Measurements from ENCODE around the gene DELE1.
"Not testable (repeated sequence)": the region's sequence is repeated elsewhere in the genome, so short reads cannot be mapped to it uniquely, and the experiment has no call there.

DELE1 gene

DNA sequence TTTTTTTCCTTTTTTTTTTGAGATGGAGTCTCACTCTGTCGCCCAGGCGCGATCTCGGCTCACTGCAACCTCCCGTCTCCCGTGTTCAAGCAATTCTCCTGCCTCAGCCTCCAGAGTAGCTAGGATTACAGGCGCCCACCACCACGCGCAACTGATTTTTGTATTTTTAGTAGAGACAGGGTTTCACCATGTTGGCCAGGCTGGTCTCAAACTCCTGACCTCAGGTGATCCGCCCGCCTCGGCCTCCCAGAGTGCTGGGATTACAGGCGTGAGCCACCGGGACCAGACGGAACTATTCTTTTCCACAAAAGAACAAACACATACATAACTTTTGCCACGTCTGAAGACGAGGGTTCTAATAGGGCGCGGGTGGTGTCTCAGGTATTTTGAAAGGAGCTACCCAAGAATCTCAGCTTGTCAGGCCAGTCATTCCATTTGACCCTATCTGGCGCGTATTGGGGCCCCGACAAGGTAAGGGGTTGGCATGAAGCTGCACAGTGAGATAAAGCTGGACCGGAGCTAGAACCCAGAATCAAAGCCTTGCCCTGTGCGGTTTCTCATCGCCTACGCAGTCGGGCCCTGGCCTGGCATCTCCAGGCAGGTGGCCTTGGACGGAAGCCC lies 734 bp upstream of the DELE1 start:
- not testable (repeated sequence) for DNase-seq (ENCODE audit: low read depth)

DNA sequence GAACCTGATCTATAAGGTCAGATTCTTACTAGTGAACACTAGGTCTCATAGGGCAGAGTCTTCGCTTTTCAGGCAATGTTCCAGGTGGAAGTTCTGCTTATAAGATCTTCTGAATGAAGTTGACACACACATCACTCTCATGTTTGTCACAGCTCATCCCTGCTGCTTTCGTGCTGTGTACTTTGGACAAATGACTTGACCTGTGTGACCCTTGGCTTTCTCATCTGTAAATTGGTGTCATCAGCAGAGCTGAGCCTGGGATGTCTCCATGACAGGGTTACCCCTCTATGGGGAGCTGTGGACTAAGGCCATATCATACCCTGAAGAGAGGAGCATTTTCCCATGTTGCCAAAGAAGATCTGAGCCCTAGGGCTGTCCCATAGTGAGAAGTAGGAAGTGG lies 2.8 kb downstream of the DELE1 start:
- no peak for DNase-seq (ENCODE audit: low read depth)

DNA sequence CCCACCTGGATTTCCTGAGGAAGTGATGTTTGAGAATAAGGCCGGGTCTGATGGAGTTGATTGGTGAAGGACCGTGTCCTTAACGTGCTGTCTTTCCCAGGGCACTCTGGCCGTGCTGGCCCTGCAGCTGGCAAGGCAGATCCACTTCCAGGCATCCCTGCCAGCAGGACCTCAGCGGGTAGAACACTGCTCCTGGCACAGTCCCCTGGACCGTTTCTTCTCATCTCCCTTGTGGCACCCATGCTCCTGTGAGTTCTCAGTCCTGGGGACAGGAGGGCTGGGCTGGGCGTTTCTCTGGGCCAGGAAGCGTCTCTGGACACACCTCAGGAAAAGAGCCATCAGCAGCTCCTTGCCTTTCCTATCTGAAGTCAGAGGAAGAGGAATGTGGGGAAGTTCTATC lies 4.4 kb downstream of the DELE1 start:
- DNase-seq (ENCODE audit: low read depth), result no peak

DNA sequence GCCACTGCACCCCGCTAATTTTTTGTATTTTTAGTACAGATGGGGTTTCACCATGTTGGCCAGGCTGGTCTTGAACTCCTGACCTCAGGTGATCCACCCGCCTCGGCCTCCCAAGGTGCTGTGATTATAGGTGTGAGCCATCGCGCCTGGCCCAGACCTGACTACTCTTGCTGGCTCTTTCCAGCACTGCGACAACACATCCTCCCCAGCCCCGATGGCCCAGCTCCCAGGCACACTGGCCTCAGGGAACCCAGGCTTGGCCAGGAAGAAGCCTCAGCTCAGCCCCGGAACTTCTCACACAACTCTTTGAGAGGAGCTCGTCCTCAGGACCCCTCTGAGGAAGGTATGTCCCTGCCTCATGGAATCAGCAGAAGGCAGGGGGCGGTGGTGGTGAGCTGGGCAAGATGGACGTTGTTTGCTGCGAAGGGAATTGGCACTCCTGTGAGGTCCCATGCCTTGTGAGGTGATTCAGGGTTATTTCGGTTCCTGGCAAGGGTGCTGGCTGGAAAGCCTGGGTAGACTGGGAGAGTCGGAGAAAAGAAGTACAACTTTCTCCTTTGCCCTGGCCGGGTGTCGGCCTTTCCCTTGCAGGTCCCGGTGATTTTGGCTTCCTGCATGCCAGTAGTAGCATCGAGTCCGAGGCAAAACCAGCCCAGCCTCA lies 5.9 kb downstream of the DELE1 start:
- DNase-seq (ENCODE audit: low read depth), result no peak

DNA sequence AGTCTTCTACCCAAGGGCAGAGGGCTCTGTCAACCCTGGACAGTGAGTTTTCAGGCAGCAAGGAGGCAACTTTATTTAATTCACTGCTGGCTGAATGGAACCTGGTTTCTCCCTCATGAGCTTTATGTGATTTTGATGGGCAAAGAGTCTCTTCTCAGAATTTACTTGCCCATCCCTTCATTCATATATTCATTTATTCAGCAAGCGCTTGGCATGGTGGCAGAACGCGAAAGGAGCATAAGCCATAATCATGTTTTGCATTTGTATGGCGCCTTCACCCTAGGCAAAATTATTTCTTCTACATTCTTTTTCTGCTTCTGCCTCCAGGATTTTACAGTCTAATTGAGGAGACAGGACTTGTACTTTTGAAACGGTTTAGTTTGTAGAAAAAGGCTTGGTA lies 8.0 kb downstream of the DELE1 start:
- DNase-seq (ENCODE audit: low read depth), result no peak

DNA sequence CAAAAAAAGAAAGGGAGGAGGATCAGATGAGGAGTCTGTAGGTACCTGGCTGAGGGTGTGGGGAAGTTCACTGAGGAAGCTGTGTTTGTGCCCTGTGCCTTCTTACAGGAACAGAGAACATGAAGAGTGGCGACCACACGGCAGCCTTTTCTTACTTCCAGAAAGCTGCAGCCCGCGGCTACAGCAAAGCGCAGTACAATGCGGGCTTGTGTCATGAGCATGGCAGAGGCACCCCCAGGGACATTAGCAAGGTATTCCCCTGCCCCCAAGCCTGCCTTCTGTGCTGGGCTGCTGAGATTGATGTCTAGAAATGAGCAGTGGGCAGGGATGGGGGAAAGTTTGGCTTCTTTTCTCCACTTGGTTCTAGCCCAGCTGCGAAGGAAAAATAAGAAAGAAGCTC lies 9.5 kb downstream of the DELE1 start:
- DNase-seq (ENCODE audit: low read depth), result no peak

DNA sequence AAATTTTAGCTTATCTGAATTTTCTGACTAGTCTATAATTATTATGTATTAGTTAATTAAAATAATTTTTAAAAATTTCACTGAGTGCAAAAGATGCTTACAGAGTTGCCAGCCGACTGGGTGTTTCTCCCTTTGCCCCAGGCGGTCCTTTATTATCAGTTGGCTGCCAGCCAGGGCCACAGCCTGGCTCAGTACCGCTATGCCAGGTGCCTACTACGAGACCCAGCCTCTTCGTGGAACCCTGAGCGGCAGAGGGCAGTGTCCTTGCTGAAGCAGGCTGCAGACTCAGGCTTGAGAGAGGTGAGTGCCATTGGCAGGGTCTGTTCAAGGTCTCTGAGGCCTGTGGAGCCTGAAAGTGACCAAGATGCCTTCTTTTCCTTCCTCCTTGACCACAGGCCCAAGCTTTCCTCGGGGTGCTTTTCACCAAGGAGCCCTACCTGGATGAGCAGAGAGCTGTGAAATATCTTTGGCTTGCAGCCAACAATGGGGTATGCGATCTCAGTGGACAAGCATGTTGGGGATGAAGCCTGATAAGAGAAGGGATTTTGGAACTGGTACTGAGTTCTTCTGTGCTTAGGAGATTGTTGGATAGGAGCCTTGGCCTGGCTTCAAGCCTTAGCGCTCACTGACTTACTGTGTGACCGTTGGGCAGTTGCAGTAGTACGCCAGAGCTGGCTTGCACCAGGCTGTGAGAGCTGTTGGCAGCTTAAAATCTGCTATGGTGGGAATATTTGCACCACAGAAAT lies 10.6 kb downstream of the DELE1 start:
- DNase-seq (ENCODE audit: low read depth), result no peak

DNA sequence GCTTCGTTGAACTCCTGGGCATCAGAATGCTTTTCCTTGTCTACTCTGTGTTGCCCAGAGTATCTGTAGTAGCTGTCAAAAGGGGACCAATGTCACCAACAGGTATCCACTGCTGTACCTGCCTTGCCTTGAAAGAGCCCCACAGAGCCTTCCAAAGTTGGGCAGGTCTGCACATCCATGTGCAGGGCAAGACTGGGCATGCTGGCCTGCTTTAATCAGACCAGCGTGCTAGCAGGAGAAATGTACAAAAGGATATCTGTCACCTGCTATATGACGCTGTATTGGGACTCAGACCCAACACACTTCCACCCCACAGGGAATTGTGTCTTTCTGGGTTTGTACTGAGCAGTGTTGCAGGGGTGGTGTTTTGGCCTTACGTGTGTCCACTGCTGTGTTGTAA lies 11.9 kb downstream of the DELE1 start:
- no peak for DNase-seq (ENCODE audit: low read depth)

DNA sequence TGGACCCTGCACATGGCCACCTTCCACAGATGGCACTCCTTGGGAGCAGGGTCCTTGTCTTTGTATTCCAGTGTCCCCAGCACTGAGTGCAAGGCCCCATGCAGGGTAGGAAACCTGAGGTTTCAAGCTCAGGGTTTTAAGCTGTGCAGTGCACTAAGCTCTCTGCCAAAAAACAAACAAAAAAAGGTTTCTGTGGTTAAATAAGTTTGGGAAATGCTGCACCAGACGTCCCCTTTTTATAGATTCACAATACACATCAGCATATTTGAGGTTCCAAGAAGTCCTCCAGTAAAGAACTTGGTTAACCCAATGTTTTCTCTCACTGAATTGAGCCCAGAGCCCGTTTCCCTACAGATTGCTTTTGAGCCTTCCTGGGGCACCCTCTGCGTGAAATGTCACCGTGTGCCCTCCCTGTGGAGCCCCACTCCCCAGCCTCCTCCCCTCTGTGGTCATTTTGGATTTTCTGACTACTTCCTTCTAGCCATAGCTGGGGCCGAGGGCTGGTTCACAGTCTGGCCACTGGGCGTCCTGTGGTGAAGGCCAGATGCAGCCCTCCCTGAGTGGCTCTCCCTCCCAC lies 17.1 kb downstream of the DELE1 start:
- no peak for DNase-seq (ENCODE audit: low read depth)

DNA sequence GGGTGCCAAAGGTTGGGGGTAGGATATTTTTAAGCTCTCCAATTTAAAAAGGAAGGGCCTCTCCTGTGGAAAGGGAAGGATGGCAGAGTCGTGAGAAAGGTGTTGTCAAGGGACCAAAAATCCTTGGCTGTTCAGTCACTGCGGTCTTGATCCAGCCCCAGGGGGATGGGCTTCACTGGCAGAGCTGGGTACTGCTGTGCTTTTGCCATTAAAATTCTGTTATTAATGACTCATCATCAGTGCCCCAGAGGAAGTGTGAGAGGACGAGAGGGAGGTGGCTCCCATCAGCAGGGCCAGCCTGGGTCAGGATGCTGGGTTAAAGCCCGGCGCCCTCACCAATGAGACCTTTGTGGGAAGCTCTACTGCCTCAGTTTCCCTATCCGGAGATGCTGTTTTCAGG lies 17.6 kb downstream of the DELE1 start:
- DNase-seq (ENCODE audit: low read depth), result no peak

DNA sequence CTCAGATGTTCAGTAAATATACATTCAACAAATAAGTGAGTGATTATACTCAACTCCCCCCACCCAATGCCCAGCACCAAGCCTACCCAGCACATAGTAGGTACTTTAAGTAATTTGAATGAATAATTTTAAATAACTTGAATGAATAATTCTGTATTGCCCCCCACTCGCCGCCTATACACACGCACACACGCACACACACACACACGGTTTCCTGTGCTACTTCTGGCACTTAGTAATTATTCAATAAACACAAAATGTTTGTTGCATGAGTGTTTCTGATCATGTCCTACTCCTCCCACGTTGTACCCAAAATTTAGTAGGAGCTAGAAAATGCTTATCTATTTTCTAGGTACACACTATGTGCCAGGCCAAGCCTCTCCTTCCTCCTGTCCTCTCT lies 18.1 kb downstream of the DELE1 start:
- DNase-seq (ENCODE audit: low read depth), result no peak

DNA sequence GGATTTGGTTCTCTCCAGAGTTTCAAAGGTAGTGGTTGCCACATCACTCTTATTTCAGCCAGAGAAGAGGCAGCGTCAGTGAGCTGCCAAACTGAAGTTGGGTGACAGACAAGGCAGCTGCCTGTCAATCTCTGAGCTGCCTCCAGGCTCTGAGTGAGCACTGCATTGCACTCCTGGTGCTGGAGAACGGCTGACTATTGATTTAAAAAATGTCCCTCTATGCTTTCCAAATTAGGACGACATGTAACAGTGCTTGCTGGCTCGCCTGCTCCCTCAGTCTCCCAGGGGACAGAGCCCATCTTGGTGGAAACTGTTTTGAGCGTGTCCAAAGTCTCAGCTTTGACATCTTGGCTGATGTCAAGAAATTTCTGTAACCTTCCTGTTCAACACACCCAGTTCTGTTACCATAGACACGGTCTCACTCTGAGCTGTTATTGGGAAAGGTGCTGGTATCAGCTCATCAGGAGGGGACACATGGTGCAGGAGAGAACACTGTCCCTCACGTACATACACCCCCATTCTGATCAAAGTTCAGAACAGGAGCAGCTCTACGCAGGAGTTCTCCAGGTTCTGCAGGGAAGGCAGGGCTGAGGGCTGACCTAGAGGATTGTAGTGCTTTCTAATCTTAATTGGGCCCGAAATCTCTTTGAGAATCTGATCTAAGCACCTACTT lies 18.6 kb downstream of the DELE1 start:
- no peak for DNase-seq (ENCODE audit: low read depth)

DNA sequence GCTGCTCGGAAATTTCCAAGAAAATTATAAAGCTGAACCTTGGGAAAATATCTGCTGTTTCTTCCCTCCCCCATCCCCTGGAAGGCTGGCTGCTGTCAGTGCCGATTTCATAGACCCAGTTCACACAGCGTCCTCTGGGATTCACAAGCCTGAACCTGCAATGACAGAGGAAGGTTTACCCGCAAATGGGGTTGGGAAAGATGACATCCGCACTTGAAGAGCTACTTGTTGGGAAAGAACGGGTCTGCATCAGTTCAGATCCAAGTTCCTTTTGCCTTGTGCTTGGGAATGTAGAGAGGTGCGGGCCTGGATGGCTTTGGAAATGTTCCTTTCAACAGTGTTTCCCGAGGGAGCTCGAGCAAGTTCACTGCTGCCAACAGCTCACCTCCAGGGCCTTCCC lies 20.4 kb downstream of the DELE1 start:
- no peak for DNase-seq (ENCODE audit: low read depth)

DNA sequence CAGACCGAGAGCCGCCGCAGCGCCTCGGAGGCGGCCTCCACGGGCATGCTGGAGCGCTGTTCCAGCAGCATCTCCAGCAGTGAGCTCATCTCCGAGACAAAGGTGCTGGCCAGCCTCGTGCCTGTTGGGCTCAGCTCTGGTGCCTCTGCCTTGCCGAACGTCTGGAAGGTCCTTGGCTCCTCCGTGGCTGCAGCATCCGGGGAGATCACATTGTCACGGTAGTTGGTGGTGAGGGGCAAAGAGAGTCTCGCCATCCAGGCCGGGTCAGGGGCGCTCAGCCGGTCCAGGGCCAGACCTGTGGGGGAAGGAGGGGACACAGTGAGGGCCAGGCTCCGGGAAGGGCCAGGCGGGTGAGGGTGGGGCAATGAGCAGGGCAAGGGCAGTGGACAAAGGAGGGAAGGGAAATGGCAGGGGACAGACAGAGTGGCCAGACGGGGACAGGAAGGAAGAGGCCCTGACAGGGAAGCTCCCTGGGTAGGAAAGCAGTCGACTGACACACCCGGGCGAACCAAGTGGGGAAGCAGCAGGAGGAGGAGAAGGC lies 21.9 kb downstream of the DELE1 start:
- no peak for DNase-seq (ENCODE audit: low read depth)

DNA sequence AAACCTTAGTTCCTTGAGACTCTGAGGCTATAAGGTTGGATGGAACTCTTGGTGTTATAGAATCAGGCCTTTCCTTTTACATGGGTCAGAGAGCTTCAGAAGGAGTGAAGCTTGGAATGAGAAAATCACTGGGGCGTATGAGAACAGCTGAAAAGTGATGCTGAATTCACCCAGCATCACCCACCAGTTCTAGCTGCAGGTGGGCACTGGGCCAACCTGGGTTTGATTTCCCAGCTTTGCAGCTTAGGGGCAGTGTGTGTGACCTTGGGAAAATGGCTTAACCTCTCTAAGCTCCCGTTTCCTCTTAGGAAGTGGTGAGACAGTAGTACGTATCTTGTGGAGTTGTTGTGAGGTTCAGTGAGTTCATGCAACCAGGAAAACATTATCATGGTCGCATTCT lies 23.6 kb downstream of the DELE1 start:
- no peak for DNase-seq (ENCODE audit: low read depth)

DNA sequence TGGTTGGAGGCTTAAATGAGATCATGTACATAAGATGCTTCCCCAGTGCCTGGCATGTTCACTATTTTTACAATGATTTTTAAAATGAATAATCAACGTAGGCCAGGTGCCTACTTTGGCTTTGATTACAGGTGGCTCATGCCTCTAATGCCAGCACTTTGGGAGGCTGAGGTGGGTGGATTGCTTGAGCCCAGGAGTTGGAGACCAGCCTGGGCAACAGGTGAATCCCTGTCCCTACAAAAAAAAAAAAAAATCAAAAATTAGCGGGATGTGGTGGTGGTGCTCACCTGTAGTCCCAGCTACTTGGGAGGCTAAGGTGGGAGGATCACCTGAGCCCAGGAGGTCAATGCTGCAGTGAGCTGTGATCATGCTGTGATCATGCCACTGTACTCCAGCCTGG lies 25.1 kb downstream of the DELE1 start:
- no peak for DNase-seq (ENCODE audit: low read depth)

DNA sequence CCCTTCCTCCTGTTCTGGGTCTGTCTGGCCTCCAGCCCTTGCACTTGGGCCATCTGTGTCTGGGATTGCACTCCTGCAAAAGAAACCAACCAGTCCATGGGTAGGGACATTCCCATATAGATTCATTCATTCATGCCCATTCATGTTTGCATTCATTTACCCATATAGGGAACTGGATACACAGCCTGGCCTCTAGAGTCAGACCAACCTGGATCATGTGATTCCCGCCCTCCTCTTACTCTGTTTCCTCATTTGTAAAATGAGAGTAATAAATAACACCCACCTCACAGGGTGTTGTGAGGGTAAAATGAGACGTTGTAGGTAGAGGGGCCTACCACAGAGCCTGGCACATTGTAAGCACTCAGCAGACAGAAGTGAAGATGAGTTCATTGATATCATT lies 25.8 kb downstream of the DELE1 start:
- no peak for DNase-seq (ENCODE audit: low read depth)

DNA sequence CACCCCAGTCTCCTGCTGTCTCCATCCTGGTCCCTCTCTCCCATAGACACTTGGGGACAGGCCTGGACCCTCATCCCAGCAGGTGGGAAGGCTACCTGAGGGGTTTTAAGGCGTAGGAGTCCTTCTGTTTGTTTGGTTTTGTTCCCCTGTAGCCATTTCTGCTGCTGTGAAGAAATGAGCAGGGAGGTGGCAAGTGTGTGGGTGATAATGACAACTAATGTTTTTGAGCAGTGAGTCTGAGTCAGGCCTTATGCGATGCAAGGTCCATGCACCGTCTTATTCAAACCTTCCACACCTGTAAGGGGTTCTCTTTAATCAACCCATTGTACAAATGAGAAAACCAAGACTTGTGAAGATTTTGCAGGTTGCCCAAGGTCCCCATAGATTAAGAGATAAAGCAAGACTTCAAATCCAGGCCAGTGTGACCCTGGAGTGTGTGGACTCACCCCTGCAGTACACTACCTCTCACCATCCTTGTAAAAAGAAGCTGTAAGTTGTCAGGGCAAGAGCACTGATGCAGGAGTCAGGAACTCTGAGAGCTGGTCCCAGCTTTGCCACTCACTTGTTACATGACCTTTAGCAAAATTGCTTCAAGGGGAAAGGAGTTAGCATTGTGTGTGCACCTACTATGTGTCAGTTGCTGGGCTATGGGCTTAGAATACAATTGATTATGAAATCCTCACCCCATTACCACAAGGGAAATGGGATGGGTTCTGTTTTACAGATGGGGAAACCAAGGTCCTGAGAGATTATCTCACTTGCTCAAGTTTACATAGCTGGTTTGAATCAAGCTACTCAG lies 26.7 kb downstream of the DELE1 start:
- DNase-seq (ENCODE audit: low read depth), result no peak

DNA sequence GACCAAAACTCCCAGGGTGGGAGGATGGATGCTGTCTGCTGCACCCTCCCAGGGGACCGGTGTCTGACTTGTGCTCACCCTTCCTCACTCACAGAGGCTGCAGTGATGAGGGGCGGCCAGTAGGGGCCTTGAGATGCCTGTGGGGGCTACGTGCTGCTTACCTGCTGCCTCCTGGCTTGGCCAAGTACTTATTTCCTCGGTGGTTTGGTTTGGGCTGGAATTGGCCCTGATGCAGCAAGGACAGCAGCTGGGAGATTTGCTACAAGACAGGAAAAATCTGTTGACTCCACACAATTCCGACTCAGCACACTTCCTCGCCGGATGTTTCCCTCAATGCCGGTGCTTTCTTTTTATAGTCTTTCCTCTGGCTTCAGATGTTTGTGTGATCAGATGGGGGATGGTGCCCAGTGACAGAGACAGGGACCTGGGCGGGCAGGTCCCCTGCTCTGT lies 27.7 kb downstream of the DELE1 start:
- DNase-seq (ENCODE audit: low read depth), result no peak

DNA sequence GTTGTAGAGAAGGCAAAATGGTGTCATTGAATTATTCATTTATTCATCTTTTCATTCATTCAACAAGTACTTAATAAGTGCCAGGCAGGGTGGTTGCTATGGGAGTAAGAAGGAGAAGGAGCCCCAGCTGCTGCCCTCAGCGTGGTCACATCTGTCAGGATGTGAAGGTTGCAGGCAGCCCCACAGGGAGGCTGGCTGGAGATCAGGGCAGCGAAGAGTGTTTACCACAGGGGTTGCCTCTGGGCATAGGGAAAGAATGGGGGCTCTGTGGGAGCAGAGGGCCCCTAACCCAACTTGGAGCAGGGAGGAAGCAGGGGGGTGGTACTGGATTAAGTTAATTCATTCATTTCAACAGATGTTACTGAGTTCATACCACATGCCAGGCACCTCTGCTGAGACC lies 28.3 kb downstream of the DELE1 start:
- no peak for DNase-seq (ENCODE audit: low read depth)

DNA sequence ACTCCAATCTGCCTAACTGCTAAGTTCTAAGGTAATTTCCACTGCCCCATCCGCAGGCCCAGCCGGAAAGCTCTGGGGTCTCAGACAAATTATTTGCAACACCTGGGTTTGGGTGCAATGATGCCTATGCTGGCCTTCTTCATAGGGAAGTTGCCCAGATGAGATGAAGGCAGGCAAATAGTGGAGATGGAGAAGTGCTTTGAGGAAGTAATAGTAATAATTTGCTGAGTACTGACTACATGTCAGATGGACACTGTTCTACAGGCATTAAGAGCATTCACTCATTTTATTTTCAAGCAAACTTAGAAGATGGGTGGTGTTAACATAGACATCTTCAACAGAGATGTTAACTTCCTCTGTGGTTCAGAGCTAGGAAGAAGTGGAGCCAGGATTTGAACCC lies 30.5 kb downstream of the DELE1 start:
- no peak for DNase-seq (ENCODE audit: low read depth)
